HG03342 (cell line): ENCODE measurements around the gene INHA.

Experiments
- ATAC-seq: cut with Tn5 transposase; IDR thresholded peaks from one replicate; pipeline ENCODE4 v1.9.1; 2021; ENCODE audit warnings: mild to moderate bottlenecking, moderate library complexity; ENCODE audit not compliant: unreplicated experiment

INHA gene

DNA sequence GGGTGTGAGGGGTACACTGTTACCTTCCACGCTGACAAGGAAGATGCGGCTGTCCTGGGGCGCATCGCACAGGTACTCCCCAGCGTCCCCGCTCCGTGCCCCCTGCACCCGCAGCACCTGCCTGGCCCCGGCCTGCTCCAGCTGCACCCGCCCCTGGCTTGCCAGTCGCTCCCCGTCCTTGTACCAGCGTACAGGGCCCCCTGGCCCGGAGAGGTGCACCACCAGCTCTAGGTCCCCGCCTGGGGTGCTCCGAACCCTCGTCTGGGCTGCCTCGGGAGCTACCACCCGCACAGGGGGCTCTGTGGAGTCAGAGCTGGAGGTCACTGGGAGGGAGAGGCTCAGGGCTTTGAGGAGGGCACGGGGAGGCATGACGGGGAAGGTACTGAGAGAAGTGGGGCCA, 14.8 kb upstream of the INHA start:
- ATAC-seq, result no peak

DNA sequence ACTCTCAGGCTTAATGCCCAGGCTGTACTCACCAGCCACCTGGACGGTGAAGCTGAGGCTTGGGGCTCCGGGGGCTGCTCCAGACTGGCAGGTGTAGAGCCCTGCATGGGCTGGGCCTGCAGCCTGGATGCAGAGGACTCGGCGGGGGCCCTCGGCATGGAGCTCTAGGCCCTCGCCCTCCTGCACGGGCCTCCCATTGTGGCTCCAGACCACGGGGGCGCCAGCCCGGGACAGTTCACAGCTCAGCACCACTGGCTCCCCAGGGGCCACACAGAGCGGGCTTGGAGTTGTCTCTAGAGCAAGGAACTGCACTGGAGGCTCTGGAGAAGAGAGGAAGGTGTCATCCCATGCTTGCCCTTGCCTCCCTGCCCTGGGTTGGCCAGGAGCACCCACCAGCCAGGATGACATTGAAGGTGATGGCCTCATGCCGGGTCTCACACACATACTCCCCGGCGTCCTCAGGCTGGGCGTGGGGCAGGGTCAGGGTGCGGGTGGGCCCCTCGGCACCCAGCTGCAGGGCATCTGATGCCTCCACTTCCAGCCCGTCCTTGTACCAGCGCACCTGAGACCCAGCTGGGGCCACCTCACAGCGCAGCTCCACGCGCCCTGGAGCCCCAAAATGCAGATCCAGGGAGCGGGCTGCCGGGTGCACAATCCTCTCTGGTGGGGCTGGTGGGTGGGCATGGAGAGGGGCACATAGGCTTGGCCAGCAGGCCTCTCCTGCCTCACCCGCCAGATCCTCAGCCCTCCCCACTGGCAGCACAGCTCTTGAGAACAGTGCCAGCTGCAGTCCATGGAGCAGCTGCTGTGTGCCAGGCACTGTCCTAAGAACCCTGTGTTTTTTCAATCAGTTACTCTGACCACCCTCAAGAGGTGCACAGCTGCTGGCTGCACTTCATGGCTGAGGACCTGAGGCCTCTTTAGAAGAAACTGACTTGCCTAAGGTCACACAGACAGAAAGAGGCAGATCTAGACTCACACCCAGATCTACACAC, 14.0 kb upstream of the INHA start:
- no peak for ATAC-seq

GRCh38 chr2:219559156-219559915, 12.8 kb upstream of the INHA start:
- no peak for ATAC-seq

GRCh38 chr2:219560037-219560892, 11.8 kb upstream of the INHA start:
- ATAC-seq, result no peak

DNA sequence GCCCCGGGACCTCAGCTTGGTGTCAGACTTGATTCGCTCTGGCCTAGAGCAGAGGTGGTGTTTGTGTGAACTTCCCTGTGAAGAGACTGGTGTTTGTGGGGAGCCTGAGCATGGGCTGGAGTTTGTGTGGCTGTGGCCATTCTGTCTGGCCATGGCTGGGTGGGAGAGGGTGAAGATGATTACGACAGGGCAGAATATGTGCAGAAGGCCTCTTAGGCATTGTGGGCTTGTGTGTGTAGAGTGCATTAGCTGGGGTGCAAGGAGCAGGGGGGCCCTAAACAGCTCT, 11.3 kb upstream of the INHA start:
- ATAC-seq, result no peak

GRCh38 chr2:219561179-219562048, 10.7 kb upstream of the INHA start:
- no peak for ATAC-seq

- ATAC-seq, result no peak
Observed at GRCh38 chr2:219562049-219563020, 9.8 kb upstream of the INHA start.

GRCh38 chr2:219563271-219563928, 8.7 kb upstream of the INHA start:
- ATAC-seq, result no peak

- ATAC-seq, result no peak
Observed at GRCh38 chr2:219565130-219566080, 6.7 kb upstream of the INHA start.

GRCh38 chr2:219566640-219567039, 5.5 kb upstream of the INHA start:
- ATAC-seq, result no peak

- no peak for ATAC-seq
Observed at GRCh38 chr2:219567131-219567530, 5.0 kb upstream of the INHA start.

- no peak for ATAC-seq
Observed at GRCh38 chr2:219567791-219568361, 4.2 kb upstream of the INHA start.

- ATAC-seq, result no peak
Observed at GRCh38 chr2:219569041-219569440, 3.1 kb upstream of the INHA start.

DNA sequence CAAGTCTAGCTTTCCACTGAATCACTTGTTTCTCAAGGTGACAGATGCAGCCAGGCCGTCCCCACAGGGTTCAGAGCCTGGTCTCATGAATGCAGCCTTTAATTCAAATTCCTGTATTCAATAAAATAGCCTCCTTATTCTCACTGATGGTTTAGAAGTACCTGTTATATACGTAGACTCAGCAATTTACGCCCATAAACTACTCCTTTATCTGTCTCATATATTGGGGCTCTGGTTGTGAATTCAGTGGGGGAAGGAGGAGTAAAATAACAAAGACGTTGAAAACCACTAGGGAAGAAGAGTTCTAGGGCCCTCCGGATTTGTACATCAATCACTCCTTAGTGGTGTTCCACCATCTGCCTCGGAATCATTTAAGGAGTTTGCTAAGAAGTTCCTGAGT, 2.5 kb upstream of the INHA start:
- no peak for ATAC-seq

GRCh38 chr2:219570194-219570923, 1.8 kb upstream of the INHA start:
- no peak for ATAC-seq

- ATAC-seq, result no peak
Observed at GRCh38 chr2:219570924-219571310, 1.2 kb upstream of the INHA start.
